Liver (tissue), 9 donors: ENCODE data around the gene ERVK3-1. TPM values are rescaled to one million over a fixed set of nuclear protein-coding genes. Genes with fewer than 3 reads are reported as not detected.

Source experiments
- DNase-seq: peaks from one replicate; pipeline ENCODE4 v3.0.0-alpha.2; 2017; ENCODE audit warnings: low spot score
- H3K27ac ChIP-seq, 2 donors: one replicate each; pipeline ENCODE4 v1.7.0; 2013; ENCODE audit warnings: inconsistent platforms in 2 of 2, low read length in 2 of 2, control low read depth in 1 of 2, low read depth in 1 of 2, mild to moderate bottlenecking in 1 of 2
- H3K27me3 ChIP-seq, 4 donors: one replicate each; pipeline versions ENCODE4 v1.6.1 to v1.7.0; 2013; ENCODE audit warnings: low read length in 3 of 4, inconsistent platforms in 1 of 4, mild to moderate bottlenecking in 1 of 4, moderate library complexity in 1 of 4; ENCODE audit not compliant: control insufficient read depth in 4 of 4, insufficient read depth in 4 of 4
- H3K36me3 ChIP-seq, 4 donors: one replicate each; pipeline versions ENCODE4 v1.6.1 to v1.7.0; 2013; ENCODE audit warnings: low read length in 3 of 4, mild to moderate bottlenecking in 3 of 4, low read depth in 1 of 4, moderate library complexity in 1 of 4; ENCODE audit not compliant: control insufficient read depth in 4 of 4, insufficient read depth in 3 of 4
- H3K4me1 ChIP-seq, 4 donors: one replicate each; pipeline versions ENCODE4 v1.6.1 to v1.7.0; 2013; ENCODE audit warnings: low read length in 3 of 4, mild to moderate bottlenecking in 3 of 4, moderate library complexity in 1 of 4; ENCODE audit not compliant: control insufficient read depth in 4 of 4, insufficient read depth in 4 of 4
- H3K4me3 ChIP-seq, 3 donors: one replicate each; pipeline versions ENCODE4 v1.6.1 to v1.7.0; 2013; ENCODE audit warnings: low read length in 3 of 3, control low read depth in 1 of 3, low read depth in 1 of 3, mild to moderate bottlenecking in 1 of 3
- H3K9ac ChIP-seq, 2 donors: one replicate each; pipeline ENCODE4 v1.7.0; 2013; ENCODE audit warnings: low read length in 2 of 2, mild to moderate bottlenecking in 2 of 2, moderate library complexity in 2 of 2, control low read depth in 1 of 2, low read depth in 1 of 2
- H3K9me3 ChIP-seq, 4 donors: one replicate each; pipeline versions ENCODE4 v1.6.1 to v1.7.0; 2013; ENCODE audit warnings: low read length in 3 of 4; ENCODE audit not compliant: control insufficient read depth in 4 of 4
- ATF3 ChIP-seq: IDR thresholded peaks from 2 replicates; pipeline ENCODE4 v1.6.1; 2016; ENCODE audit warnings: antibody characterized with exemption
- CTCF ChIP-seq: fragments of 150-350 bp; IDR thresholded peaks from 2 replicates; pipeline ENCODE4 v1.5.1; 2017; ENCODE audit warnings: improper control_type of control experiment, low read depth, low read length; ENCODE audit not compliant: missing input control
- EGR1 ChIP-seq, 2 donors: IDR thresholded peaks; 2 replicates each; pipeline ENCODE4 v1.6.1; 2016 to 2018; ENCODE audit warnings: antibody characterized with exemption in 2 of 2, low read depth in 2 of 2
- FOXA1 ChIP-seq: IDR thresholded peaks from 2 replicates; pipeline ENCODE4 v1.6.1; 2016; ENCODE audit warnings: antibody characterized with exemption
- FOXA2 ChIP-seq: IDR thresholded peaks from 2 replicates; pipeline ENCODE4 v1.6.1; 2016; ENCODE audit warnings: antibody characterized with exemption
- GABPA ChIP-seq, 2 donors: IDR thresholded peaks in 1 of 2; conservative IDR thresholded peaks in 1 of 2; 2 replicates each; pipeline ENCODE4 v1.6.1; 2016; ENCODE audit warnings: antibody characterized with exemption in 2 of 2, mild to moderate bottlenecking in 1 of 2, moderate library complexity in 1 of 2
- HNF4A ChIP-seq, 2 donors: conservative IDR thresholded peaks; 2 replicates each; pipeline ENCODE4 v1.6.1; 2016; ENCODE audit warnings: antibody characterized with exemption in 2 of 2, mild to moderate bottlenecking in 2 of 2
- HNF4G ChIP-seq: IDR thresholded peaks from 2 replicates; pipeline ENCODE4 v1.6.1; 2016; ENCODE audit warnings: antibody characterized with exemption
- JUND ChIP-seq, 2 donors: IDR thresholded peaks; 2 replicates each; pipeline ENCODE4 v1.6.1; 2016; ENCODE audit warnings: antibody characterized with exemption in 2 of 2
- MAX ChIP-seq: IDR thresholded peaks from 2 replicates; pipeline ENCODE4 v1.6.1; 2016; ENCODE audit warnings: antibody characterized with exemption
- NR2F2 ChIP-seq: IDR thresholded peaks from 2 replicates; pipeline ENCODE4 v1.6.1; 2016; ENCODE audit warnings: antibody characterized with exemption
- RAD21 ChIP-seq, 2 donors: IDR thresholded peaks; 2 replicates each; pipeline ENCODE4 v1.6.1; 2016; ENCODE audit warnings: antibody characterized with exemption in 2 of 2, mild to moderate bottlenecking in 2 of 2
- REST ChIP-seq: IDR thresholded peaks from 2 replicates; pipeline ENCODE4 v1.6.1; 2016; ENCODE audit warnings: antibody characterized with exemption, mild to moderate bottlenecking
- RXRA ChIP-seq, 2 donors: IDR thresholded peaks; 2 replicates each; pipeline ENCODE4 v1.6.1; 2017 to 2018; ENCODE audit warnings: antibody characterized with exemption in 2 of 2, mild to moderate bottlenecking in 1 of 2
- SP1 ChIP-seq: IDR thresholded peaks from 2 replicates; pipeline ENCODE4 v1.6.1; 2018; ENCODE audit warnings: antibody characterized with exemption, mild to moderate bottlenecking
- TAF1 ChIP-seq: conservative IDR thresholded peaks from 2 replicates; pipeline ENCODE4 v1.6.1; 2016; ENCODE audit warnings: antibody characterized with exemption, mild to moderate bottlenecking
- ZBTB33 ChIP-seq: IDR thresholded peaks from 2 replicates; pipeline ENCODE4 v1.6.1; 2016; ENCODE audit warnings: antibody characterized with exemption
- WGBS: extraction: QIAGEN DNeasy Blood & Tissue Kit; methylation state at CpG from one replicate; pipeline ENCODE4 v1.1.7; 2013; 5-methylcytosine and 5-hydroxymethylcytosine counted together
- polyA plus RNA-seq, 2 donors: library from polyadenylated mRNA; stranded (reverse) in 1 of 2; unstranded in 1 of 2; fragments of 200-250 nt in 1 of 2; fragments of >200 nt in 1 of 2; fragmentation: Nextera tagmentation in 1 of 2; extraction: Ambion mirVana in 1 of 2; gene quantifications; one replicate each; pipeline versions ENCODE4 v1.2.1 to v1.2.3, GENCODE V29; 2013 to 2015
- total RNA-seq, 2 donors: library from RNA; depleted of rRNA; stranded (reverse); fragments of >200 nt; gene quantifications; one replicate each; pipeline ENCODE4 v1.2.3, GENCODE V29; 2014
- donor health status: healthy.
- donor health status: healthy.
- donor health status: healthy.
- donor health status: healthy.
- donor health status: healthy.

The ERVK3-1 gene
- total and polyA plus RNA-seq, 4 donors = 17.6 to 31.7 (median 24.7) TPM

GRCh38 chr19:58318297-58318696 is 13.1 kb downstream of the ERVK3-1 start (continued):
- TF ChIP-seq REST = no peak

- TF ChIP-seq NR2F2 = no peak
- no peak for TF ChIP-seq EGR1 (IDR thresholded peaks at IDR 0.05; ENCODE audit: low read depth in 2 of 2)
- TF ChIP-seq TAF1 = no peak
- TF ChIP-seq CTCF = no peak
- no peak for TF ChIP-seq GABPA (IDR thresholded peaks at IDR 0.05 in 1 of 2, conservative IDR thresholded peaks at IDR 0.05 in 1 of 2)
- no peak for TF ChIP-seq REST
- no peak for TF ChIP-seq MAX
- TF ChIP-seq FOXA2 = no peak
- TF ChIP-seq RAD21 (IDR thresholded peaks at IDR 0.05) = no peak
- no peak for TF ChIP-seq ATF3
- TF ChIP-seq JUND (IDR thresholded peaks at IDR 0.05) = no peak
- no peak for TF ChIP-seq RXRA (IDR thresholded peaks at IDR 0.05)
- no peak for TF ChIP-seq FOXA1
- TF ChIP-seq HNF4A (conservative IDR thresholded peaks at IDR 0.05) = no peak
- TF ChIP-seq HNF4G = no peak
- TF ChIP-seq ZBTB33 = no peak
- TF ChIP-seq SP1 = no peak
- peaks cover 6 to 17% (median 10%) of the 10 kb centered on the region in 4 donors for H3K36me3 ChIP-seq
- no peak overlapping the region for H3K27ac ChIP-seq
- no peaks in the 10 kb centered on the region for H3K9me3 ChIP-seq
- no peak overlapping the region for H3K4me3 ChIP-seq
- no peaks in the 10 kb centered on the region for H3K4me1 ChIP-seq
- 98% methylated on average over 10 of the region's 10 CpGs for WGBS
- no peak overlapping the region for H3K9ac ChIP-seq
- no peak for DNase-seq
- H3K27me3 ChIP-seq = no peaks in the 10 kb centered on the region
Observed at GRCh38 chr19:58319241-58319640, 14.1 kb downstream of the ERVK3-1 start.
